Ascending aorta (tissue), 2 donors: Measurements from ENCODE around the gene SGIP1. TPM values are rescaled to one million over a fixed set of nuclear protein-coding genes. Genes with fewer than 3 reads are reported as not detected.
"Not testable (repeated sequence)": the region's sequence is repeated elsewhere in the genome, so short reads cannot be mapped to it uniquely, and the experiment has no call there.

Source experiments
- DNase-seq, 2 donors: peaks; one replicate each; pipeline ENCODE4 v3.0.0-alpha.2; 2019; ENCODE audit warnings: low spot score in 2 of 2
- H3K27ac ChIP-seq, 2 donors: fragments of 200-600 bp; sonication (generic); one replicate each; pipeline ENCODE4 v1.5.1; 2016 to 2017; ENCODE audit warnings: mild to moderate bottlenecking in 1 of 2
- H3K27me3 ChIP-seq: fragments of 200-600 bp; sonication (generic); one replicate; pipeline ENCODE4 v1.5.1; 2017
- H3K36me3 ChIP-seq, 2 donors: fragments of 200-600 bp; sonication (generic); one replicate each; pipeline ENCODE4 v1.5.1; 2016
- H3K4me1 ChIP-seq, 2 donors: fragments of 200-600 bp; sonication (generic); one replicate each; pipeline ENCODE4 v1.5.1; 2016 to 2017; ENCODE audit warnings: mild to moderate bottlenecking in 1 of 2
- H3K4me3 ChIP-seq, 2 donors: fragments of 200-600 bp; sonication (generic); one replicate each; pipeline ENCODE4 v1.5.1; 2016 to 2017; ENCODE audit warnings: mild to moderate bottlenecking in 1 of 2
- H3K9me3 ChIP-seq, 2 donors: fragments of 200-600 bp; sonication (generic); one replicate each; pipeline ENCODE4 v1.5.1; 2016
- CTCF ChIP-seq, 3 experiments: fragments of 200-600 bp in 2 of 3; fragments of 450-650 bp in 1 of 3; sonication (generic) in 2 of 3; IDR thresholded peaks; one replicate each; pipeline ENCODE4 v1.5.1; 2016 to 2019; ENCODE audit warnings: antibody characterized with exemption in 3 of 3, mild to moderate bottlenecking in 1 of 3, moderate library complexity in 1 of 3
- intact Hi-C: fragments of 100-400 bp; cut with DNase I; formaldehyde crosslinking; loops from one replicate; pipeline ENCODE4 v1.15.1; 2023
- total RNA-seq: library from RNA; depleted of rRNA; stranded (reverse); fragments of >200 nt; gene quantifications from one replicate; pipeline ENCODE4 v1.1.0, GENCODE V29; 2016

Gene SGIP1
- total RNA-seq, 1 donor from 2014 or later = 1.6 TPM

- Histone ChIP-seq H3K4me3 (no peak overlapping the region), H3K4me1 (peaks cover 0 to 5% of the 10 kb centered on the region in 2 donors), H3K9me3 (no peaks in the 10 kb centered on the region), H3K27ac (peak overlapping the region in 1 of 2 donors; percentile 4), H3K27me3 (no peaks in the 10 kb centered on the region), H3K36me3 (no peaks in the 10 kb centered on the region)
- intact Hi-C loops = loop anchor here (5.0 kb wide), 1 partner anchor 34 kb away; no protein-coding TSS in a partner anchor
- DNase-seq = no peak
- TF ChIP-seq CTCF (IDR thresholded peaks at IDR 0.05) = no peak
Observed at GRCh38 chr1:66576645-66577044, 42.7 kb downstream of the SGIP1 start.

- intact Hi-C loops = loop anchor here (5.0 kb wide), 1 partner anchor 37 kb away; no protein-coding TSS in a partner anchor
Observed at GRCh38 chr1:66578841-66579240, 44.9 kb downstream of the SGIP1 start.

GRCh38 chr1:66580081-66580480 lies 46.1 kb downstream of the SGIP1 start:
- no peaks in the 10 kb centered on the region for H3K36me3 ChIP-seq
- no peak overlapping the region for H3K27ac ChIP-seq
- no peak for DNase-seq
- H3K9me3 ChIP-seq = no peaks in the 10 kb centered on the region
- H3K4me1 ChIP-seq = peaks cover 0 to 5% of the 10 kb centered on the region in 2 donors
- TF ChIP-seq CTCF (IDR thresholded peaks at IDR 0.05) = no peak
- H3K27me3 ChIP-seq = no peaks in the 10 kb centered on the region
- H3K4me3 ChIP-seq = no peak overlapping the region
- intact Hi-C loops = no loop called here

More at GRCh38 chr1:66578841-66579240, 44.9 kb downstream of the SGIP1 start:
- no peak for TF ChIP-seq CTCF (IDR thresholded peaks at IDR 0.05)
- Histone ChIP-seq H3K4me3 (no peak overlapping the region), H3K9me3 (no peaks in the 10 kb centered on the region), H3K27me3 (no peaks in the 10 kb centered on the region), H3K4me1 (peaks cover 0 to 5% of the 10 kb centered on the region in 2 donors), H3K36me3 (no peaks in the 10 kb centered on the region), H3K27ac (peak overlapping the region in 1 of 2 donors; percentile 38)
- DNase-seq = no peak

- Histone ChIP-seq H3K9me3 (no peaks in the 10 kb centered on the region), H3K27ac (no peak overlapping the region), H3K27me3 (no peaks in the 10 kb centered on the region), H3K36me3 (no peaks in the 10 kb centered on the region), H3K4me1 (peaks cover 0 to 3% of the 10 kb centered on the region in 2 donors), H3K4me3 (no peak overlapping the region)
- no peak for TF ChIP-seq CTCF (IDR thresholded peaks at IDR 0.05)
- intact Hi-C loops = no loop called here
- no peak for DNase-seq
Observed at GRCh38 chr1:66583021-66583420, 49.1 kb downstream of the SGIP1 start.

GRCh38 chr1:66585002-66585401 lies 51.0 kb downstream of the SGIP1 start:
- no peak for DNase-seq
- Histone ChIP-seq H3K4me3 (no peak overlapping the region), H3K36me3 (no peaks in the 10 kb centered on the region), H3K9me3 (no peaks in the 10 kb centered on the region), H3K27me3 (no peaks in the 10 kb centered on the region), H3K4me1 (peaks cover 0 to 3% of the 10 kb centered on the region in 2 donors), H3K27ac (no peak overlapping the region)
- intact Hi-C loops = no loop called here
- no peak for TF ChIP-seq CTCF (IDR thresholded peaks at IDR 0.05)

GRCh38 chr1:66589326-66589725 lies 55.4 kb downstream of the SGIP1 start:
- H3K4me3 ChIP-seq = no peak overlapping the region
- DNase-seq = no peak

GRCh38 chr1:66592106-66592507 lies 58.2 kb downstream of the SGIP1 start:
- peaks cover 8 to 12% of the 10 kb centered on the region in 2 donors for H3K36me3 ChIP-seq
- DNase-seq, H3K27ac ChIP-seq, intact Hi-C loops, H3K9me3 ChIP-seq, H3K4me1 ChIP-seq, H3K4me3 ChIP-seq, H3K27me3 ChIP-seq: not testable (repeated sequence)

More at GRCh38 chr1:66589326-66589725, 55.4 kb downstream of the SGIP1 start:
- H3K4me1 ChIP-seq = peaks cover 0 to 3% of the 10 kb centered on the region in 2 donors
- H3K27ac ChIP-seq = no peak overlapping the region
- no peaks in the 10 kb centered on the region for H3K27me3 ChIP-seq
- H3K9me3 ChIP-seq = no peaks in the 10 kb centered on the region
- TF ChIP-seq CTCF (IDR thresholded peaks at IDR 0.05) = no peak
- intact Hi-C loops = no loop called here
- peaks cover 8 to 12% of the 10 kb centered on the region in 2 donors for H3K36me3 ChIP-seq
